K562 (cell line): ENCODE measurements around the gene SLC9A2. TPM values are rescaled to one million over a fixed set of nuclear protein-coding genes. Genes with fewer than 3 reads are reported as not detected.
A peak's percentile ranks its signal among the peaks of the same experiment; 100 is the strongest.

Experiments used
- ATAC-seq: fragments of 200-7000 bp; cut with Tn5 transposase; 3 replicates; pipeline ENCODE4 v1.9.1; 2020; ENCODE audit warnings: moderate library complexity
- BruUV-seq: library from RNA; stranded (reverse); fragments of 400-500 nt; replicated peaks from 2 replicates; lab custom pipeline; 2021; lab: Mats Ljungman, UMichigan
- CTCF ChIA-PET: fragments of 300-600 bp; formaldehyde crosslinking; extraction: SDS; loops from one replicate; lab custom pipeline; 2021; ENCODE audit warnings: low intra/inter-chr PET ratio; lab: Yijun Ruan, JAX
- POLR2A ChIA-PET: fragments of 300-600, 350-650 bp; sonication (Branson Sonifier 250); formaldehyde crosslinking; extraction: SDS; loops from one replicate; lab custom pipeline; 2021; ENCODE audit warnings: antibody characterized with exemption, inconsistent platforms; lab: Yijun Ruan, JAX
- DNase-seq, 4 experiments: peaks; one replicate each; pipeline versions ENCODE4 v3.0.0 to v3.0.0-alpha.2; 2011 to 2018; ENCODE audit warnings: low spot score in 3 of 4, mixed read lengths in 3 of 4; ENCODE audit errors: extremely low read depth in 1 of 4
- FAIRE-seq: peaks from 2 replicates; lab custom pipeline; 2011; peaks lifted over from hg19 to GRCh38; lab: Jason Lieb, UNC
- H2AFZ ChIP-seq: 2 replicates; pipeline ENCODE4 v1.6.0; 2011; ENCODE audit warnings: low read depth, low read length, control low read depth, inconsistent platforms
- H3K27ac ChIP-seq: fragments of 200-600 bp; 3 replicates; pipeline ENCODE4 v1.8.0; 2011; ENCODE audit warnings: low read depth, mild to moderate bottlenecking, control low read depth, inconsistent platforms, low read length, moderate library complexity, mixed read lengths; ENCODE audit errors: extremely low read depth
- H3K27me3 ChIP-seq, 2 experiments: fragments of 300-600 bp in 1 of 2; 2 replicates in 1 of 2; 3 replicates in 1 of 2; pipeline versions ENCODE4 v1.6.0 to v1.8.0; 2011; ENCODE audit warnings: inconsistent platforms in 2 of 2, low read length in 2 of 2, mild to moderate bottlenecking in 1 of 2, mixed read lengths in 1 of 2, moderate library complexity in 1 of 2; ENCODE audit not compliant: control insufficient read depth in 2 of 2, insufficient read depth in 2 of 2
- H3K36me3 ChIP-seq: fragments of 300-600 bp; 3 replicates; pipeline ENCODE4 v1.8.0; 2011; ENCODE audit warnings: mild to moderate bottlenecking, low read length, inconsistent platforms; ENCODE audit not compliant: control insufficient read depth, insufficient read depth
- H3K4me1 ChIP-seq, 2 experiments: fragments of 200-600 bp in 1 of 2; replicated peaks in 1 of 2; 2 replicates in 1 of 2; 3 replicates in 1 of 2; pipeline versions ENCODE4 v1.5.1 to v1.8.0; 2011; ENCODE audit warnings: inconsistent platforms in 2 of 2, low read length in 2 of 2, mild to moderate bottlenecking in 1 of 2, mixed read lengths in 1 of 2, moderate library complexity in 1 of 2; ENCODE audit not compliant: control insufficient read depth in 2 of 2, insufficient read depth in 2 of 2
- H3K4me2 ChIP-seq: 2 replicates; pipeline ENCODE4 v1.6.1; 2011; ENCODE audit warnings: low read length, control low read depth, inconsistent platforms, mixed read lengths; ENCODE audit not compliant: insufficient read depth
- H3K4me3 ChIP-seq: fragments of 200-600 bp; sonication (generic), shearing (Covaris generic); 2 replicates; pipeline ENCODE4 v1.5.1; 2016; ENCODE audit warnings: control low read depth, inconsistent platforms
- H3K79me2 ChIP-seq: fragments of 200-600 bp; 3 replicates; pipeline ENCODE4 v1.8.0; 2011; ENCODE audit warnings: low read length, inconsistent platforms; ENCODE audit not compliant: control insufficient read depth, insufficient read depth
- H3K9ac ChIP-seq, 2 experiments: 2 replicates each; pipeline versions ENCODE4 v1.6.0 to v1.6.1; 2011; ENCODE audit warnings: low read depth in 2 of 2, low read length in 2 of 2, control low read depth in 1 of 2, inconsistent platforms in 1 of 2, mild to moderate bottlenecking in 1 of 2, mixed read lengths in 1 of 2; ENCODE audit not compliant: insufficient read depth in 1 of 2
- H3K9me1 ChIP-seq: one replicate; pipeline ENCODE4 v1.6.0; 2011; ENCODE audit warnings: inconsistent platforms, mild to moderate bottlenecking, low read length, moderate library complexity; ENCODE audit not compliant: control insufficient read depth, insufficient read depth
- H3K9me3 ChIP-seq: replicated peaks from 2 replicates; pipeline ENCODE4 v1.5.1; 2011; ENCODE audit warnings: low read depth, low read length, inconsistent platforms; ENCODE audit not compliant: control insufficient read depth, insufficient read depth
- H4K20me1 ChIP-seq: replicated peaks from 2 replicates; pipeline ENCODE4 v1.6.1; 2011; ENCODE audit warnings: low read length, inconsistent platforms, mixed read lengths; ENCODE audit not compliant: control insufficient read depth, insufficient read depth
- BRF2 ChIP-seq: IDR thresholded peaks from 3 replicates; pipeline ENCODE4 v1.6.1; 2011; ENCODE audit warnings: borderline replicate concordance, mild to moderate bottlenecking; ENCODE audit not compliant: insufficient read length, insufficient read depth
- CEBPB ChIP-seq: fragments of 450-650 bp; IDR thresholded peaks from 2 replicates; pipeline ENCODE4 v1.6.1; 2016; ENCODE audit warnings: missing genetic modification characterization, missing compliant biosample characterization
- E2F3 ChIP-seq: fragments of 250-450 bp; sonication (Bioruptor Pico); IDR thresholded peaks from 2 replicates; pipeline ENCODE4 v1.4.0; 2020; ENCODE audit warnings: mild to moderate bottlenecking
- ESRRA ChIP-seq: fragments of 450-650 bp; IDR thresholded peaks from 2 replicates; pipeline ENCODE4 v1.6.1; 2014; ENCODE audit warnings: low read depth, mild to moderate bottlenecking, moderate library complexity, borderline replicate concordance
- JUND ChIP-seq, 2 experiments: IDR thresholded peaks; 2 replicates in 1 of 2; 3 replicates in 1 of 2; pipeline ENCODE4 v1.6.1; 2011; ENCODE audit warnings: borderline replicate concordance in 2 of 2, low read depth in 2 of 2, low read length in 2 of 2, improper control_type of control experiment in 1 of 2, missing biosample characterization in 1 of 2, missing genetic modification characterization in 1 of 2, missing genetic modification reagents in 1 of 2
- KDM4B ChIP-seq, 2 experiments: fragments of 450-650 bp in 1 of 2; sonication (generic) in 1 of 2; IDR thresholded peaks; 2 replicates each; pipeline ENCODE4 v1.6.1; 2016 to 2017; ENCODE audit warnings: borderline replicate concordance in 2 of 2, antibody characterized with exemption in 1 of 2, low read depth in 1 of 2, mild to moderate bottlenecking in 1 of 2
- MCM2 ChIP-seq: fragments of 450-650 bp; IDR thresholded peaks from 2 replicates; pipeline ENCODE4 v1.6.1; 2017; ENCODE audit warnings: low read depth, mild to moderate bottlenecking
- TFAM ChIP-seq: fragments of 250-450 bp; sonication (Bioruptor Pico); conservative IDR thresholded peaks from 2 replicates; pipeline ENCODE4 v1.5.0; 2021; ENCODE audit warnings: mild to moderate bottlenecking, moderate library complexity
- WGBS: fragments of 100-300 bp; shearing (Covaris generic); methylation state at CpG from one replicate; pipeline ENCODE4 v1.1.6; 2016; ENCODE audit warnings: low coverage, mixed read lengths; ENCODE audit not compliant: insufficient coverage; ENCODE audit errors: missing lambda C conversion rate; 5-methylcytosine and 5-hydroxymethylcytosine counted together
- in situ Hi-C: fragments of 300-500 bp; cut with MboI; formaldehyde crosslinking; loops from 4 replicates; pipeline ENCODE4 v1.15.0; 2018; ENCODE audit warnings: inconsistent platforms, mixed read lengths
- intact Hi-C: fragments of 100-400 bp; cut with micrococcal nuclease; formaldehyde crosslinking; loops from 2 replicates; pipeline ENCODE4 v1.14.2; 2022
- polyA plus RNA-seq, 8 experiments: library from polyadenylated mRNA; depleted of rRNA in 4 of 8; stranded (reverse) in 5 of 8; unstranded in 3 of 8; fragments of >200 nt; fragmentation: Nextera tagmentation in 2 of 8; fragmentation: Illumina TruSeq in 1 of 8; extraction: Ambion mirVana in 2 of 8; extraction: Trizol in 1 of 8; gene quantifications; 2 replicates each; pipeline versions ENCODE4 v1.2.1 to v1.2.3, GENCODE V29; 2011 to 2014; ENCODE audit warnings: inconsistent platforms in 1 of 8, missing spikeins in 1 of 8
- total RNA-seq, 7 experiments: library from RNA; depleted of rRNA in 6 of 7; stranded (reverse); fragments of >200 nt in 6 of 7; fragmentation: Illumina TruSeq in 2 of 7; extraction: Trizol in 2 of 7; gene quantifications; 2 replicates each; pipeline versions ENCODE4 v1.2.1 to v1.2.3, GENCODE V29; 2011 to 2021; ENCODE audit warnings: low replicate concordance in 1 of 7

SLC9A2 gene
- total and polyA plus RNA-seq, 9 of the 15 experiments (the other 6 are each of a cell fraction or from before 2014, with no cell fraction given), result 0.45 to 3.3 (median 1.6) TPM

GRCh38 chr2:102663381-102663780, 44.0 kb downstream of the SLC9A2 start:
- FAIRE-seq (no peak), DNase-seq (no peak), ATAC-seq (no peak)
- TF ChIP-seq KDM4B (IDR thresholded peaks at IDR 0.05; ENCODE audit: borderline replicate concordance in 2 of 2, low read depth in 1 of 2) (no peak), MCM2 (no peak), ESRRA (peak; percentile 24; the same call in 1 of the 2 replicates), BRF2 (no peak), E2F3 (CRISPR knock-in tag) (no peak), CEBPB (tag) (no peak), JUND (IDR thresholded peaks at IDR 0.05; ENCODE audit: borderline replicate concordance, low read depth, low read length) (no peak), JUND (tag; IDR thresholded peaks at IDR 0.05; ENCODE audit: borderline replicate concordance, low read depth, low read length) (no peak), TFAM (CRISPR knock-in tag) (no peak)
- no peaks in the 10 kb centered on the region; the same call in 1 of the 3 replicates for H3K36me3 ChIP-seq
- no peaks in the 10 kb centered on the region for H3K27me3 ChIP-seq
- H3K9me1 ChIP-seq, result no peaks in the 10 kb centered on the region
- H3K4me1 ChIP-seq, result peaks cover 5 to 35% of the 10 kb centered on the region in 2 experiments; a peak in 4 of 5 replicates
- in situ Hi-C loops, result no loop called here
- 39% methylated on average over 3 of the region's 3 CpGs for WGBS
- no peak overlapping the region for H2AFZ ChIP-seq
- no peak overlapping the region for H3K4me3 ChIP-seq
- H4K20me1 ChIP-seq, result no peaks in the 10 kb centered on the region
- no peaks in the 10 kb centered on the region for H3K79me2 ChIP-seq
- no peak overlapping the region for H3K9ac ChIP-seq
- intact Hi-C loops, result no loop called here
- POLR2A ChIA-PET, result no interaction called here
- H3K4me2 ChIP-seq, result no peak overlapping the region
- no TSS peak for BruUV-seq
- CTCF ChIA-PET, result no interaction called here
- no peaks in the 10 kb centered on the region for H3K9me3 ChIP-seq
- peak overlapping the region; percentile 44; the same call in 2 of the 3 replicates for H3K27ac ChIP-seq
